Measurements from ENCODE around the gene FAAH. TPM values are rescaled to one million over a fixed set of nuclear protein-coding genes. Genes with fewer than 3 reads are reported as not detected.

Gene FAAH
- total RNA-seq, 1 donor from 2014 or later: 32.4 TPM

GRCh38 chr1:46440478-46440877, 46.4 kb downstream of the FAAH start:
- no peak overlapping the region for H3K27ac ChIP-seq
- intact Hi-C loops (cut with DNase I): no loop called here
- H3K9me3 ChIP-seq: no peaks in the 10 kb centered on the region
- no peaks in the 10 kb centered on the region for H3K27me3 ChIP-seq (ENCODE audit: low read depth)
- no peak for ATAC-seq
- no peak for TF ChIP-seq CTCF (IDR thresholded peaks at IDR 0.05)
- H3K36me3 ChIP-seq: no peaks in the 10 kb centered on the region
- H3K4me1 ChIP-seq: peaks cover 11% of the 10 kb centered on the region
- no peak overlapping the region for H3K4me3 ChIP-seq
- no peak for DNase-seq

- intact Hi-C loops (cut with DNase I): no loop called here
- Histone ChIP-seq H3K36me3 (no peaks in the 10 kb centered on the region), H3K9me3 (no peaks in the 10 kb centered on the region), H3K4me3 (peak overlapping the region; percentile 45), H3K4me1 (peaks cover 14% of the 10 kb centered on the region), H3K27ac (no peak overlapping the region), H3K27me3 (ENCODE audit: low read depth) (peaks cover 16% of the 10 kb centered on the region)
- peak; percentile 85 to 87 for ATAC-seq
- DNase-seq: peak; percentile 78
- TF ChIP-seq CTCF (IDR thresholded peaks at IDR 0.05): peak; percentile 89
These were observed 48.4 kb downstream of the FAAH start for GRCh38 chr1:46442317-46443161.

GRCh38 chr1:46444466-46444865, 50.3 kb downstream of the FAAH start:
- no peak for TF ChIP-seq CTCF (IDR thresholded peaks at IDR 0.05)
- ATAC-seq (no peak), DNase-seq (no peak)
- Histone ChIP-seq H3K36me3 (no peaks in the 10 kb centered on the region), H3K27me3 (ENCODE audit: low read depth) (peaks cover 34% of the 10 kb centered on the region), H3K9me3 (no peaks in the 10 kb centered on the region), H3K4me3 (no peak overlapping the region), H3K4me1 (peaks cover 20% of the 10 kb centered on the region), H3K27ac (no peak overlapping the region)
- intact Hi-C loops (cut with DNase I): no loop called here

GRCh38 chr1:46445773-46446256, 51.7 kb downstream of the FAAH start:
- H3K4me3 ChIP-seq: no peak overlapping the region
- no peak overlapping the region for H3K27ac ChIP-seq
- DNase-seq (no peak), ATAC-seq (no peak)
- H3K9me3 ChIP-seq: no peaks in the 10 kb centered on the region
- TF ChIP-seq CTCF (IDR thresholded peaks at IDR 0.05): no peak
- intact Hi-C loops (cut with DNase I): no loop called here
- peaks cover 20% of the 10 kb centered on the region for H3K4me1 ChIP-seq
- peaks cover 40% of the 10 kb centered on the region for H3K27me3 ChIP-seq (ENCODE audit: low read depth)
- H3K36me3 ChIP-seq: no peaks in the 10 kb centered on the region

- intact Hi-C loops (cut with DNase I): no loop called here
- ATAC-seq: peak; percentile 71 to 73
These were observed 52.8 kb downstream of the FAAH start for GRCh38 chr1:46446646-46447498.

More at GRCh38 chr1:46446646-46447498, 52.8 kb downstream of the FAAH start:
- TF ChIP-seq CTCF (IDR thresholded peaks at IDR 0.05): peak; percentile 89
- no peak overlapping the region for H3K27ac ChIP-seq
- peak; percentile 85 for DNase-seq
- no peak overlapping the region for H3K4me3 ChIP-seq
- no peaks in the 10 kb centered on the region for H3K9me3 ChIP-seq
- peaks cover 47% of the 10 kb centered on the region for H3K27me3 ChIP-seq (ENCODE audit: low read depth)
- H3K36me3 ChIP-seq: no peaks in the 10 kb centered on the region
- H3K4me1 ChIP-seq: peaks cover 20% of the 10 kb centered on the region

Data from lower lobe of right lung (tissue), 2 donors.